Vagina (tissue), 2 donors: ENCODE measurements around the gene GORAB. TPM values are rescaled to one million over a fixed set of nuclear protein-coding genes. Genes with fewer than 3 reads are reported as not detected.

Source experiments
- DNase-seq, 2 donors: peaks; one replicate each; pipeline ENCODE4 v3.0.0-alpha.2; 2017; ENCODE audit errors: extremely low spot score in 2 of 2
- H3K27ac ChIP-seq: fragments of 200-600 bp; sonication (generic); one replicate; pipeline ENCODE4 v1.5.1; 2019
- H3K27me3 ChIP-seq: fragments of 200-600 bp; sonication (generic); one replicate; pipeline ENCODE4 v1.5.1; 2019
- H3K36me3 ChIP-seq, 2 donors: fragments of 200-600 bp; sonication (generic); one replicate each; pipeline ENCODE4 v1.5.1; 2017 to 2019
- H3K4me1 ChIP-seq: fragments of 200-600 bp; sonication (generic); one replicate; pipeline ENCODE4 v1.5.1; 2019
- H3K4me3 ChIP-seq, 2 donors: fragments of 200-600 bp; sonication (generic); 1 replicate in 1 of 2; 2 replicates in 1 of 2; pipeline ENCODE4 v1.5.1; 2016 to 2019
- H3K9me3 ChIP-seq: fragments of 200-600 bp; sonication (generic); one replicate; pipeline ENCODE4 v1.5.1; 2019
- POLR2A ChIP-seq, 2 donors: fragments of 450-650 bp; IDR thresholded peaks; one replicate each; pipeline ENCODE4 v1.6.1; 2017; ENCODE audit warnings: antibody characterized with exemption in 2 of 2, mild to moderate bottlenecking in 2 of 2, moderate library complexity in 2 of 2
- POLR2AphosphoS5 ChIP-seq, 2 donors: sonication (generic); formaldehyde crosslinking; IDR thresholded peaks; one replicate each; pipeline ENCODE4 v1.9.0; 2017; ENCODE audit warnings: antibody characterized with exemption in 2 of 2, mild to moderate bottlenecking in 2 of 2, low read depth in 1 of 2; ENCODE audit not compliant: insufficient read depth in 1 of 2
- intact Hi-C: fragments of 100-400 bp; cut with DNase I; formaldehyde crosslinking; loops from one replicate; pipeline ENCODE4 v1.15.1; 2023
- total RNA-seq: library from RNA; depleted of rRNA; stranded (reverse); fragments of >200 nt; gene quantifications from one replicate; pipeline ENCODE4 v1.2.3, GENCODE V29; 2016
- TF ChIP-seq, protein P1 (sequence below), 3 experiments: fragments of 450-650 bp in 2 of 3; fragments of 200-600 bp in 1 of 3; sonication (generic) in 1 of 3; IDR thresholded peaks; one replicate each; pipeline ENCODE4 v1.5.1; 2017 to 2019; ENCODE audit warnings: antibody characterized with exemption in 3 of 3, mild to moderate bottlenecking in 2 of 3, moderate library complexity in 2 of 3

Gene GORAB
- total RNA-seq, 1 donor from 2014 or later = 11.3 TPM

- DNase-seq = no peak
- Histone ChIP-seq H3K9me3 (no peaks in the 10 kb centered on the region), H3K27me3 (no peaks in the 10 kb centered on the region), H3K36me3 (no peaks in the 10 kb centered on the region), H3K27ac (no peak overlapping the region), H3K4me1 (no peaks in the 10 kb centered on the region), H3K4me3 (no peak overlapping the region)
- no peak for TF ChIP-seq POLR2AphosphoS5 (IDR thresholded peaks at IDR 0.05; ENCODE audit: insufficient read depth in 1 of 2, low read depth in 1 of 2)
- TF ChIP-seq, protein P1, sequence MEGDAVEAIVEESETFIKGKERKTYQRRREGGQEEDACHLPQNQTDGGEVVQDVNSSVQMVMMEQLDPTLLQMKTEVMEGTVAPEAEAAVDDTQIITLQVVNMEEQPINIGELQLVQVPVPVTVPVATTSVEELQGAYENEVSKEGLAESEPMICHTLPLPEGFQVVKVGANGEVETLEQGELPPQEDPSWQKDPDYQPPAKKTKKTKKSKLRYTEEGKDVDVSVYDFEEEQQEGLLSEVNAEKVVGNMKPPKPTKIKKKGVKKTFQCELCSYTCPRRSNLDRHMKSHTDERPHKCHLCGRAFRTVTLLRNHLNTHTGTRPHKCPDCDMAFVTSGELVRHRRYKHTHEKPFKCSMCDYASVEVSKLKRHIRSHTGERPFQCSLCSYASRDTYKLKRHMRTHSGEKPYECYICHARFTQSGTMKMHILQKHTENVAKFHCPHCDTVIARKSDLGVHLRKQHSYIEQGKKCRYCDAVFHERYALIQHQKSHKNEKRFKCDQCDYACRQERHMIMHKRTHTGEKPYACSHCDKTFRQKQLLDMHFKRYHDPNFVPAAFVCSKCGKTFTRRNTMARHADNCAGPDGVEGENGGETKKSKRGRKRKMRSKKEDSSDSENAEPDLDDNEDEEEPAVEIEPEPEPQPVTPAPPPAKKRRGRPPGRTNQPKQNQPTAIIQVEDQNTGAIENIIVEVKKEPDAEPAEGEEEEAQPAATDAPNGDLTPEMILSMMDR (IDR thresholded peaks at IDR 0.05) = no peak
- no peak for TF ChIP-seq POLR2A (IDR thresholded peaks at IDR 0.05)
- intact Hi-C loops = no loop called here
These were observed 20.9 kb upstream of the GORAB start for GRCh38 chr1:170511038-170511437.

- H3K27me3 ChIP-seq = no peaks in the 10 kb centered on the region
- no peaks in the 10 kb centered on the region for H3K36me3 ChIP-seq
- H3K4me1 ChIP-seq = no peaks in the 10 kb centered on the region
- no peaks in the 10 kb centered on the region for H3K9me3 ChIP-seq
- no peak for DNase-seq
- TF ChIP-seq POLR2A (IDR thresholded peaks at IDR 0.05) (no peak), POLR2AphosphoS5 (IDR thresholded peaks at IDR 0.05; ENCODE audit: insufficient read depth in 1 of 2, low read depth in 1 of 2) (no peak)
- TF ChIP-seq, protein P1 (IDR thresholded peaks at IDR 0.05) = no peak
- H3K4me3 ChIP-seq = no peak overlapping the region
- H3K27ac ChIP-seq = no peak overlapping the region
- intact Hi-C loops = no loop called here
These were observed 18.8 kb upstream of the GORAB start for GRCh38 chr1:170513138-170513537.

GRCh38 chr1:170518185-170518834 lies 13.7 kb upstream of the GORAB start:
- TF ChIP-seq POLR2AphosphoS5 (IDR thresholded peaks at IDR 0.05; ENCODE audit: insufficient read depth in 1 of 2, low read depth in 1 of 2) = no peak
- TF ChIP-seq, protein P1 (IDR thresholded peaks at IDR 0.05) = no peak
- TF ChIP-seq POLR2A (IDR thresholded peaks at IDR 0.05) = no peak
- no peaks in the 10 kb centered on the region for H3K36me3 ChIP-seq
- H3K27me3 ChIP-seq = no peaks in the 10 kb centered on the region
- no peaks in the 10 kb centered on the region for H3K9me3 ChIP-seq
- peaks cover 7% of the 10 kb centered on the region for H3K4me1 ChIP-seq
- DNase-seq = no peak
- intact Hi-C loops = no loop called here
- no peak overlapping the region for H3K4me3 ChIP-seq
- H3K27ac ChIP-seq = no peak overlapping the region

DNA sequence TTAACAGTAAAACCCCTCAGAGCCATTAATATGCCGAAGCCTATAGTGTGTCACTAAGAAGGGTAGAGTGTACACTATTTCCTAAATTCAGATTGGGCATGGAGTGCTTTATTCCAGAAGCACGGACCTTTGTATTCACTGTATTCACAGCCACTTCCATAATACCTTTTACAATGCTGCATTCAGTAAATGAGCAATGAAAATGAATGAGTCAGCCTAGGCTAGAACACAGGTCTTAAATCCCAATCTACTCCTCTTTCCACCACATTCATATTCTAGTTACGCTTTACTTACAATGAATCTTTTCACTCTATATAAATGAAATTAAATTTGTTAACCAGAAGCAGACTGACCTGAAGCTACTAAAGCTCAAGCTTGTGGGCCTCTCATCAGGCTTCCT lies 13.0 kb upstream of the GORAB start:
- TF ChIP-seq, protein P1 (IDR thresholded peaks at IDR 0.05) = no peak
- TF ChIP-seq POLR2AphosphoS5 (IDR thresholded peaks at IDR 0.05; ENCODE audit: insufficient read depth in 1 of 2, low read depth in 1 of 2) = no peak
- intact Hi-C loops = no loop called here
- no peaks in the 10 kb centered on the region for H3K9me3 ChIP-seq

GRCh38 chr1:170520601-170521000 lies 11.4 kb upstream of the GORAB start:
- H3K36me3 ChIP-seq = no peaks in the 10 kb centered on the region
- H3K4me3 ChIP-seq = no peak overlapping the region
- intact Hi-C loops = no loop called here
- peaks cover 7% of the 10 kb centered on the region for H3K4me1 ChIP-seq
- no peak for DNase-seq
- H3K9me3 ChIP-seq = no peaks in the 10 kb centered on the region
- H3K27me3 ChIP-seq = no peaks in the 10 kb centered on the region
- H3K27ac ChIP-seq = no peak overlapping the region
- TF ChIP-seq POLR2A (IDR thresholded peaks at IDR 0.05) (no peak), POLR2AphosphoS5 (IDR thresholded peaks at IDR 0.05; ENCODE audit: insufficient read depth in 1 of 2, low read depth in 1 of 2) (no peak)
- TF ChIP-seq, protein P1 (IDR thresholded peaks at IDR 0.05) = no peak

More for the DNA sequence above, 13.0 kb upstream of the GORAB start:
- peaks cover 7% of the 10 kb centered on the region for H3K4me1 ChIP-seq
- no peak overlapping the region for H3K27ac ChIP-seq
- H3K4me3 ChIP-seq = no peak overlapping the region
- H3K27me3 ChIP-seq = no peaks in the 10 kb centered on the region
- no peaks in the 10 kb centered on the region for H3K36me3 ChIP-seq
- DNase-seq = no peak
